HG03103 (cell line): Measurements from ENCODE around the gene GPR156.

Experiments used
- ATAC-seq: cut with Tn5 transposase; IDR thresholded peaks from one replicate; pipeline ENCODE4 v1.9.1; 2021; ENCODE audit warnings: low read depth; ENCODE audit not compliant: unreplicated experiment

GPR156 gene

GRCh38 chr3:120137548-120137947 lies 147.5 kb downstream of the GPR156 start:
- no peak for ATAC-seq

- ATAC-seq: no peak
These were observed 154.4 kb downstream of the GPR156 start for GRCh38 chr3:120130656-120131055.

GRCh38 chr3:120129718-120130513 lies 155.1 kb downstream of the GPR156 start:
- no peak for ATAC-seq

GRCh38 chr3:120129051-120129450 lies 156.0 kb downstream of the GPR156 start:
- no peak for ATAC-seq

- ATAC-seq: no peak
These were observed 159.0 kb downstream of the GPR156 start for GRCh38 chr3:120125992-120126391.

- no peak for ATAC-seq
These were observed 165.0 kb downstream of the GPR156 start for GRCh38 chr3:120119846-120120510.
